ENCODE results near the gene NFIC. TPM values are rescaled to one million over a fixed set of nuclear protein-coding genes. Genes with fewer than 3 reads are reported as not detected.
"Not testable (repeated sequence)": the region's sequence is repeated elsewhere in the genome, so short reads cannot be mapped to it uniquely, and the experiment has no call there.

Gene NFIC
- polyA plus RNA-seq, 1 donor from 2014 or later = 0.24 TPM

- no peak for TF ChIP-seq POLR2AphosphoS5 (IDR thresholded peaks at IDR 0.05)
- no peak for TF ChIP-seq RAD21 (conservative IDR thresholded peaks at IDR 0.05)
- TF ChIP-seq SMC3 (conservative IDR thresholded peaks at IDR 0.05; ENCODE audit: poor library complexity) = no peak
- no peak for TF ChIP-seq EZH2 (IDR thresholded peaks at IDR 0.05; ENCODE audit: borderline replicate concordance, insufficient read depth, low read length, poor library complexity, severe bottlenecking)
- TF ChIP-seq TAF1 (IDR thresholded peaks at IDR 0.05; ENCODE audit: low read depth) = no peak
- TF ChIP-seq MXI1 (conservative IDR thresholded peaks at IDR 0.05; ENCODE audit: poor library complexity, severe bottlenecking) = no peak
- no peak for TF ChIP-seq REST (IDR thresholded peaks at IDR 0.05; ENCODE audit: borderline replicate concordance)
- no peak for TF ChIP-seq EP300 (conservative IDR thresholded peaks at IDR 0.05; ENCODE audit: poor library complexity, severe bottlenecking)
- no peak for TF ChIP-seq CTCF (IDR thresholded peaks at IDR 0.05; ENCODE audit: poor library complexity, severe bottlenecking)
- Histone ChIP-seq H3K9ac (ENCODE audit: low read length) (no peak overlapping the region), H3K27me3 (ENCODE audit: insufficient read depth, low read depth, low read length) (no peaks in the 10 kb centered on the region), H3K27ac (ENCODE audit: low read length) (no peak overlapping the region), H4K20me1 (ENCODE audit: insufficient read depth) (no peaks in the 10 kb centered on the region), H3K9me2 (ENCODE audit: insufficient read depth, low read length) (no peaks in the 10 kb centered on the region), H3K4me3 (ENCODE audit: low read length) (no peak overlapping the region), H3K9me3 (ENCODE audit: low read length) (no peaks in the 10 kb centered on the region), H3K79me2 (replicated peaks; ENCODE audit: insufficient read depth, low read length) (no peaks in the 10 kb centered on the region), H3F3A (ENCODE audit: insufficient read depth, low read length, poor library complexity, severe bottlenecking) (no peaks in the 10 kb centered on the region), H2AFZ (ENCODE audit: low read depth, low read length) (no peak overlapping the region), H3K4me2 (ENCODE audit: low read length) (no peak overlapping the region), H3K36me3 (ENCODE audit: insufficient read depth, low read length) (no peaks in the 10 kb centered on the region)
Observed at GRCh38 chr19:3389876-3390371, 23.5 kb downstream of the NFIC start.

- not testable (repeated sequence) for H2AFZ ChIP-seq (ENCODE audit: low read depth, low read length); H3K27ac ChIP-seq (ENCODE audit: low read length); H3K36me3 ChIP-seq (ENCODE audit: insufficient read depth, low read length); H3K4me3 ChIP-seq (ENCODE audit: low read length); H3K9ac ChIP-seq (ENCODE audit: low read length); H3K4me2 ChIP-seq (ENCODE audit: low read length); H3K9me3 ChIP-seq (ENCODE audit: low read length); H4K20me1 ChIP-seq (ENCODE audit: insufficient read depth); H3K79me2 ChIP-seq (replicated peaks; ENCODE audit: insufficient read depth, low read length); H3K27me3 ChIP-seq (ENCODE audit: insufficient read depth, low read depth, low read length); H3K9me2 ChIP-seq (ENCODE audit: insufficient read depth, low read length); H3F3A ChIP-seq (ENCODE audit: insufficient read depth, low read length, poor library complexity, severe bottlenecking)
Observed at GRCh38 chr19:3391911-3392310, 25.5 kb downstream of the NFIC start.

- Histone ChIP-seq H4K20me1 (ENCODE audit: insufficient read depth) (no peaks in the 10 kb centered on the region), H3K9me3 (ENCODE audit: low read length) (no peaks in the 10 kb centered on the region), H3K27me3 (ENCODE audit: insufficient read depth, low read depth, low read length) (no peaks in the 10 kb centered on the region), H3K4me3 (ENCODE audit: low read length) (no peak overlapping the region), H3K4me2 (ENCODE audit: low read length) (no peak overlapping the region), H3K9me2 (ENCODE audit: insufficient read depth, low read length) (no peaks in the 10 kb centered on the region), H2AFZ (ENCODE audit: low read depth, low read length) (no peak overlapping the region), H3K36me3 (ENCODE audit: insufficient read depth, low read length) (no peaks in the 10 kb centered on the region), H3K27ac (ENCODE audit: low read length) (no peak overlapping the region), H3K79me2 (replicated peaks; ENCODE audit: insufficient read depth, low read length) (no peaks in the 10 kb centered on the region), H3K9ac (ENCODE audit: low read length) (no peak overlapping the region), H3F3A (ENCODE audit: insufficient read depth, low read length, poor library complexity, severe bottlenecking) (no peaks in the 10 kb centered on the region)
- TF ChIP-seq MXI1 (conservative IDR thresholded peaks at IDR 0.05; ENCODE audit: poor library complexity, severe bottlenecking) (no peak), SMC3 (conservative IDR thresholded peaks at IDR 0.05; ENCODE audit: poor library complexity) (no peak), TAF1 (IDR thresholded peaks at IDR 0.05; ENCODE audit: low read depth) (no peak)
Observed at GRCh38 chr19:3392480-3392879, 26.1 kb downstream of the NFIC start.
